Measurements from ENCODE around the gene EIF4E2. TPM values are rescaled to one million over a fixed set of nuclear protein-coding genes. Genes with fewer than 3 reads are reported as not detected.
"Not testable (repeated sequence)": the region's sequence is repeated elsewhere in the genome, so short reads cannot be mapped to it uniquely, and the experiment has no call there.

EIF4E2 gene
- total RNA-seq, 1 donor from 2014 or later: 45.9 TPM

GRCh38 chr2:232547991-232548390, 2.5 kb upstream of the EIF4E2 start:
- intact Hi-C loops (cut with DNase I): no loop called here
- DNase-seq (ENCODE audit: low spot score): no peak

DNA sequence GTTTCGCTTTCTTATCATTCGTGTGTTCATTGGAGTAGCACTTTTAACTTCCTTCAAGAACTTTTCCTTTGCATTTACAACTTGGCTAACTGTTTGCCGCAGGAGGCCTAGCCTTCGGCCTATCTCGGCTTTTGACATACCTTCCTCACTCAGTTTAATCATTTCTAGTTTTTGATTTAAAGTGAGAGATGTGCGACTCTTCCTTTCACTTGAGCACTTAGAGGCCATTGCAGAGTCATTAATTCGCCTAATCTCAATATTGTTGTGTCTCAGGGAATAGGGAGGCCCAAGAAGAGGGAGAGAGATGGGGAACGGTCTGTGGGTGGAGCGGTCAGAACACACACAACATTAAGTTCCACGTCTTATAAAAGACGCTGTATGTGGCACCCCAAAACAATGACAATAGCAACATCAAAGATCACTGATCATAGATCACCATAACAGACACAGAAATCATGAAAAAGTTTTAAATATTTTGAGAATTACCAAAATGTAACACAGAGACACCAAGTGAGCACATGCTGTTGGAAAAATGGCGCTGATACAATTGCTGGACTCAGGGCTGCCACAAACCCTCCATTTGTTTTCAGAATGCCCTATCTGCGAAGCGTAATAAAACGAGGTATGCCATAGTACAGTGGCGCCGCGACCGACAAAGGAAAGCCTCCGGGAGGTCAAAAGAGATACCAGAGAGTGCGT, 685 bp upstream of the EIF4E2 start:
- intact Hi-C loops (cut with DNase I): no loop called here
- no peak for DNase-seq (ENCODE audit: low spot score)

DNA sequence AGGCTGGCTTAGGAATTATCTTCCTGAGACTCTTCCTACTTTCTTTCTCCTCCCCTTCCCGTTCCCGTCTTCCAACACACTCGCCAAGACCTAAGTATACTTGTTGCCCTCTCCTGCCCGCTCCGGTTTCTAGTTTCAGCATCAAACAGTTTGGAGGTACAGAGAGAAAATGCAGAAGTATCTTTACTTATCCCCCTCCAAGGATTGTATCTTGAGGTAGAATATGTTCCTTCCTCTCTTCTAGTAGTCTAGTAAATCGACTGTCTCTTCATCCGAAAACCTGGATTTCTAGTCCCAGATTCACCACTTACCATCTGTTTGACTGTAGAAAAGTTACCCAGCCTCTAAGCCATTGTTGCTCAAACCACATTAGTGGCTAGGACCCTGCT, 755 bp downstream of the EIF4E2 start:
- DNase-seq (ENCODE audit: low spot score): no peak
- intact Hi-C loops (cut with DNase I): no loop called here

GRCh38 chr2:232551776-232552175, 1.3 kb downstream of the EIF4E2 start:
- intact Hi-C loops (cut with DNase I): no loop called here
- no peak for DNase-seq (ENCODE audit: low spot score)

GRCh38 chr2:232556426-232556825, 5.9 kb downstream of the EIF4E2 start:
- intact Hi-C loops (cut with DNase I): no loop called here
- no peak for DNase-seq (ENCODE audit: low spot score)

GRCh38 chr2:232562515-232563151, 12.1 kb downstream of the EIF4E2 start:
- intact Hi-C loops (cut with DNase I): no loop called here
- no peak for DNase-seq (ENCODE audit: low spot score)

- intact Hi-C loops (cut with DNase I): no loop called here
- DNase-seq (ENCODE audit: low spot score): no peak
Observed at GRCh38 chr2:232563580-232563979, 13.1 kb downstream of the EIF4E2 start.

DNA sequence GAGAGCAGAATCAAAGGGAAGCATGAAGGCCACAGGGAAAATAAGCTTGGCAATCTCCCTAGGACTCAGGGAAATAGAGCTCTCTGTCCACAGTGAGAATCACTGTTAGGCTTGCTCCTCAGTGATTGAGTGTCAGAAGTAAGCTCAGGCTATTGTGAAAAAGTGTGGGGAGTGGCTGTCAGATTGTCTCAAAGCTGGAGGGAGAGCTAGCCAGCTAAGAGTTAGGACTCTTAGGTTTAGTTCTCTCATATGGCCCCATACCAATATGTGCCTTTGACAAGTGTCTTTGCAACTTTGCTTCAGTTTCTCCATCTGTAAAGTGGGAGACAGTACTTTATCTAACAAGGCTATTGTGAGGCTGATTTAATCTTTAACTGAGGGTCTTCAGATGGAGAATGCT, 17.2 kb downstream of the EIF4E2 start:
- DNase-seq (ENCODE audit: low spot score): no peak
- intact Hi-C loops (cut with DNase I): no loop called here

GRCh38 chr2:232568161-232568560, 17.7 kb downstream of the EIF4E2 start:
- intact Hi-C loops (cut with DNase I): no loop called here
- DNase-seq (ENCODE audit: low spot score): no peak

- intact Hi-C loops (cut with DNase I): no loop called here
- no peak for DNase-seq (ENCODE audit: low spot score)
Observed at GRCh38 chr2:232569541-232569940, 19.1 kb downstream of the EIF4E2 start.

- intact Hi-C loops (cut with DNase I); DNase-seq (ENCODE audit: low spot score): not testable (repeated sequence)
Observed at GRCh38 chr2:232570481-232570880, 20.0 kb downstream of the EIF4E2 start.

GRCh38 chr2:232571026-232571474, 20.6 kb downstream of the EIF4E2 start:
- intact Hi-C loops (cut with DNase I): no loop called here
- no peak for DNase-seq (ENCODE audit: low spot score)

DNA sequence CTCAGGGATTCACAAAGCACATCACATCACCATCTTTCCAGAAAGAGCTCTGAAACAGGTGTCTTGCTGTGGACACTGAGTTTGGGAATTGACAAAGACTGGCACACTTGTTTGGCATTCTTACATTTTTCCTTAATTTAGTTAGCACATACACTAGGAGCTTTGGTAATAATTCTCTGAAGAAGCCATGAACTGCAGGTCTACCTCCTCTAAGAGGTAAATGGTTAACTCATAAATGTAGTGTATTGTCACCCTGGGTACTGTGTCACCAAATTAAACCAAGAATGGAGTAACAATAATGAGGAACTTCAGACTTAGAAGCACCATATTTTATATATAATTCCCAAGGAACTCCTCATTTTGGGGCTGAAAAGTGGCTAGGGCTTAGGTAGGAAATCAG, 22.6 kb downstream of the EIF4E2 start:
- no peak for DNase-seq (ENCODE audit: low spot score)
- intact Hi-C loops (cut with DNase I): no loop called here

DNA sequence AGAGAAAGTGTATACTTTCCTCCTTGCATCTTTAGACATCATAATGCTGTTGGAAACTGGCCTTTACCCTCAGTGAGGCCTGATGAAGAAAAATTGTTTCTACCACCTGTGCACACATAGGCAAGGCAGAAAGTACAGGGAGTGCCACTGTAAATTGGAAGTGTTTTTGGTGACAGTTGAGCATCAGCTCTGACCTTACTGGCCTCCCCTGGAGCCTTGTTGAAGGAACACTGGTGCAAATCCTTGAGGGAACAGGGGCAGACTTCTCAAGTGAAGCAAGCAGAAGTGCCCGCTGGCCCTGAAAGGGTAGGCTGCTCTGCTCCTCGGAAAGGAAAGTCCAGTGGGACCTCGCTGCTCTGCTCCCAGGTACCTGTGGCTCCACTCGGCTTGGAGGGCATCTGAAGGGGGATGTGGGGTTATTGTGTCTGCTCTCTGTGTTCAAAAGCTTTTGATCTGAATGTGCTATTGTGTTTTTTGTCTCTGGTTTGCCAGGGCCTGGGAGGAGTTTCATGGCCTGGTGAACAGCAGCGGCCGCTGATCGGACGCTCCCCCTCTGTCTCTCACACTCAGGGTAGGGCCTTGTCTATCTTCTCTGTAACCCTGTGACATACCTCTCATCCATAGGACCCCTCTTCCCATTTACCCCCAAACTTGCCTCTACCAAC, 23.4 kb downstream of the EIF4E2 start:
- intact Hi-C loops (cut with DNase I): no loop called here
- no peak for DNase-seq (ENCODE audit: low spot score)

DNA sequence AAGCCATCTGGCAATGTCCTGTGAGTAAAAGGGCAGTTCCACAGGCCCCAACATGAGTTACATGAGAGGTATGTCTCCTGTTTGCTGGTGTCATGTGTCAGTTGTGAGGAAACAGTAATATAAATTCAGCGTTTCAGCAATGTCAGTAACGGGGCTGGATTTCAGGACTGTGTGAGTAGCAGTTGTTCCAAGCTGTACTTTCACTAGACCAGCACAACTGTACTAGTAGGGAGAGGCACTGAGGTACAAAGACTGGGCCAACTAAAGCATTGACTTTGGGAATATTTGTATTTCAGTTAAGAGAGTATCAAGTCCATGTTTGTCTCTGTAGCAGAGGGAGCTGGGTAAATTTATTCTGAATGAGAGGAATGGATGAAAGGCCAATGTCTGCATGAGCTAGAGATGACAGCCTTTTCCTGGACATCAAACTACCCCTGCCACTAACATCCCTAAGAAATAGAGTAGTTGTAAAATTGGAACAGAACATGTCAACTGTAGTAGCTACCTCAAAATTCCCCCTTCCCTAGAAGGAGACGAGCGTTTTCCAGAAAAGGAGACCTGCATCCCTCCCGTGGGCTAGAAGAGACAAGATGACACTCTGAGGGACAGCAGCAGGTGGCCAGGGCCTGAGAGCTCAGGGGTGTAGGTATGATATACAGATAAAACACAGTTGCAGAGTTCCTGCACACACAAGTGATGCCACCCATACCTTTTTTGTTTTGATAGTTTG, 24.4 kb downstream of the EIF4E2 start:
- no peak for DNase-seq (ENCODE audit: low spot score)
- intact Hi-C loops (cut with DNase I): no loop called here

- intact Hi-C loops (cut with DNase I): no loop called here
- no peak for DNase-seq (ENCODE audit: low spot score)
Observed at GRCh38 chr2:232575404-232575746, 24.9 kb downstream of the EIF4E2 start.

DNA sequence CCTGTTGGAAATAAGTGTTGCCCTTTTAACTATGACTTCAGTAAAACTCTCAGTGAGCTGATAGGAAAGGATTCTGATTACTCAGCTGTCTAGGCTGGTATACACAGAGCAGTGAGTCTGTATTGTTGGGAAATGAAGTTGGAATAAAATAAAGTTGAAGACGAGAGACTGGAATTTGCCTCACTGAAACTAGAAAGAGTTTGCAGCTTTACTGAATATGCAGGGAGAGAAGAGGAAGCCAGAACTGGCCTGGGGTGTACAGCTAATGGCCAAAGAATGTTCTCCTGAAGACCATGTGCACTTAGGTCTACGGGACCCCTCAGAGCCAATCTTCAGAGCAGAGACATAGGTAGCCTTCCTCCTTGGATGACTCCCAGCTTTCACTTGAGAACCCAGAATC, 26.5 kb downstream of the EIF4E2 start:
- intact Hi-C loops (cut with DNase I): no loop called here
- DNase-seq (ENCODE audit: low spot score): no peak

GRCh38 chr2:232577841-232578240, 27.4 kb downstream of the EIF4E2 start:
- intact Hi-C loops (cut with DNase I): no loop called here
- no peak for DNase-seq (ENCODE audit: low spot score)

DNA sequence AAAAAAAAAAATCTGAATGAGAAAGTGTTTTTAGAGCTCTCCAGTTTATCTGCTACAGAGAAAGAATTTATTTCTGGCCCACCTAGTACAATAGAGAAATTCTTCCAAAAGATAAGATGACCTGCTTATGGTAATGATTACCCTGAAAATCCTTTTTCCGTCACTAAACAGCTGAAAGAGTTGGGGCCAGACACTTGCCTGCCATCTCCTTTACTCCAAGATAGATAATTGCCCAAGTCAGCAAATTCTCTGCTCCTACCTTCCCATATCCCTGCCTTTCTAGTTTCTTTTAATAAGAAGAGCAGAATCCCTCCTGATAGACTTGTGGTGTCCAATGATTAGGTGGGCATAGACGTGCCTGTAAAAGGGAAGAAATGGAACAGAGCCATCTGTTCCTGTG, 28.1 kb downstream of the EIF4E2 start:
- intact Hi-C loops (cut with DNase I): no loop called here
- no peak for DNase-seq (ENCODE audit: low spot score)

DNA sequence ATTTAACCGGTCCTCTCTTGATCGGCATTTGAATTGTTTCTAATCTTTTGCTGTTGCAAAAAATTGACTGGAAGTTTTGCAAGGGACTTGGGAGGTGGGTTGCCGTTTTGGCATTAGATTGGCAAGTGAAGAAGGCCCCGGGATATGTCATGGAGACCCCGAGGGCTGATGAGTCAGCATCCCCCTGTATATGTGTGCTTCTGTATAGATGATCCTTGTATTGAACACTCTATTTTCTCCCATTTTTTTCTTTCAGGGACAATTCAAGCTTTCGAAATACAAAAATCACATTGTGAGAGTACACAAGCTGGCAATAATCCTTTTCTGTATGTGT, 30.1 kb downstream of the EIF4E2 start:
- no peak for DNase-seq (ENCODE audit: low spot score)
- intact Hi-C loops (cut with DNase I): no loop called here

- intact Hi-C loops (cut with DNase I): no loop called here
- no peak for DNase-seq (ENCODE audit: low spot score)
Observed at GRCh38 chr2:232581725-232582124, 31.2 kb downstream of the EIF4E2 start.

Measured in cardiac septum (tissue), 1 donor.